ACHN (cell line): Measurements from ENCODE around the gene IGFBPL1.
A peak's percentile ranks its signal among the peaks of the same experiment; 100 is the strongest.
"Not testable (repeated sequence)": the region's sequence is repeated elsewhere in the genome, so short reads cannot be mapped to it uniquely, and the experiment has no call there.

ENCODE experiments used
- DNase-seq: peaks from one replicate; pipeline ENCODE4 v3.0.0-alpha.2; 2015
- in situ Hi-C: cut with HindIII; loops from 2 replicates; pipeline ENCODE4 v1.10.0; 2017; ENCODE audit warnings: low sequenced_read_pairs, low pct_ligation_motif_present, low pct_unique_long_range_greater_than_20kb

The IGFBPL1 gene

GRCh38 chr9:38408719-38409118, 15.5 kb downstream of the IGFBPL1 start:
- in situ Hi-C loops, result no loop called here
- no peak for DNase-seq

- in situ Hi-C loops, result no loop called here
- DNase-seq, result no peak
Measured at GRCh38 chr9:38406476-38407186, 17.6 kb downstream of the IGFBPL1 start.

DNA sequence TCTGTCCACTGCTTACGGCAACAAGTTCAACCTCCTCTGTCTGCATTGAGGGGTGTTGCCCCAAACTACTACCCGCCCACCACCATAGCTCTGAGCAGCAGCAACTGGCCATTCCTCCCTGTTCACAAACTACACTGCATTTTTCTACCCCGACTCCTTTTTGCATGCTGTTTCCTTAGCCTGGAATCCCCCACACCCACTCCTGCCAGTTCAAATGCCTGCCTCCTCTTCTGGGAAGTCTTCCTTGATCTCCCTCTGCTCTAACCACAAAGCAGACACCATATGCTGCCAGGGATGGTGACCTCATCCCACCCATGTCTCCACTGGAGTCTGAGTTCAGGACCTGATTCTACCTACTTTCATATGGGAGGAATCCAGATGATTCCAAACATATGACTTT, 18.5 kb downstream of the IGFBPL1 start:
- in situ Hi-C loops, result no loop called here
- no peak for DNase-seq

DNA sequence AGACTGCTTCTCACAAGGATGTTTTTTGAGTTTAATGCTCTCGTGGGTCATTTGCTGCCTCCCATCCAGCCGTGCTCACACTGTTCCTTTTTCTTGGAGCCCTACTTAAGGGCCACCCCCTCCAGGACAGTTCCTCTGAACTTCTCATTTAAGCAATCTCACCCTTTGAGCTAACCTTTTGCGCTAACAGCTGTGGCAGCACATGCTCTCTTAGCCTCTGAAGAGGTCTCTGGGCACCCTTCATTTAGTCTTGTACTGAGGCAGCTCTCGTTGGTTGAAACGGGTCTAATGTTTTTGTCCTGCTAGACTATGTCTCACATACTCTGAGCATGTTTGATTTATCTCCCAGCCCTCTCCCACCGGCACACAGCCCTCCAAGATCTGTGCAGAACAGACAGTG, 19.9 kb downstream of the IGFBPL1 start:
- in situ Hi-C loops, result no loop called here
- DNase-seq, result no peak

DNA sequence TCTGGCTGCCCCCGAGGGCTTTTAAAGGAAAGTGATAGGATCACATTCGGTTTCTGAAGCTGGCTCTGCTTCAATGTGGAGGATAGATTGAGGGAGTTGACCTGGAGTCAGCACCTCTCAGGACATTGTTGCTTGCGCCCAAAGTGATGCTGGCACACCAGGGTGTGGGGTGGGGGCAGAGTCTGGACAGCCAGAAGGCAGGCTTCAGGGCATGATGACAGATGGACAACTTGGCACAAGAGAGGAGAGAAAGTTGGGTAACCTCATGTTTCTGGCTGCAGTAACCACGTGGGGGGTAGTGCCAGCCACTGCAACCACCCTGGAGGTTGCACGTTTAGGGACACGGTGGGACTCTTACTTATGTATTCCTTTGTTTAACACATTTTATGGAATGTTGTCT, 22.3 kb downstream of the IGFBPL1 start:
- in situ Hi-C loops, result no loop called here
- DNase-seq, result no peak

- DNase-seq, in situ Hi-C loops: not testable (repeated sequence)
Measured at GRCh38 chr9:38399191-38399590, 25.1 kb downstream of the IGFBPL1 start.

- in situ Hi-C loops, result no loop called here
- DNase-seq, result no peak
Measured at GRCh38 chr9:38396371-38396671, 27.9 kb downstream of the IGFBPL1 start.

GRCh38 chr9:38395653-38396370, 28.4 kb downstream of the IGFBPL1 start:
- in situ Hi-C loops, result no loop called here
- no peak for DNase-seq

DNA sequence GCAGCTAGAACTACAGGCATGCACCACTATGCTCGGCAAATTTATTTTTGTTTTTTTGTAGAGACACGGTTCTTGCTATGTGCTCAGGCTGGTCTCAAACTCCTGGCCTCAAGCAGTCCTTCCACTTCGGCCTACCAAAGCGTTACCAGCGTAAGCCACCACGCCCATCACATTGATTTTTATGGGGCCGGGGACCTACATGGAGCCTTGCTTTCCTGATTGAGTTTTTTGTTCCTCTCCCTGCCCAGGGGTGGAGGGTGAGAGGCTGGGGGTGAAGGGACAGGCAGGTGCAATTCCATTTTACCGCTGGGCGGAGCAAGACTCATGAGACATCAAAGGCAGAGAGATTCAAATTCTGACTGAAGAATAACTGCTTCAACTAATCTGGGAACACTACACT, 29.8 kb downstream of the IGFBPL1 start:
- no peak for DNase-seq
- in situ Hi-C loops, result no loop called here

DNA sequence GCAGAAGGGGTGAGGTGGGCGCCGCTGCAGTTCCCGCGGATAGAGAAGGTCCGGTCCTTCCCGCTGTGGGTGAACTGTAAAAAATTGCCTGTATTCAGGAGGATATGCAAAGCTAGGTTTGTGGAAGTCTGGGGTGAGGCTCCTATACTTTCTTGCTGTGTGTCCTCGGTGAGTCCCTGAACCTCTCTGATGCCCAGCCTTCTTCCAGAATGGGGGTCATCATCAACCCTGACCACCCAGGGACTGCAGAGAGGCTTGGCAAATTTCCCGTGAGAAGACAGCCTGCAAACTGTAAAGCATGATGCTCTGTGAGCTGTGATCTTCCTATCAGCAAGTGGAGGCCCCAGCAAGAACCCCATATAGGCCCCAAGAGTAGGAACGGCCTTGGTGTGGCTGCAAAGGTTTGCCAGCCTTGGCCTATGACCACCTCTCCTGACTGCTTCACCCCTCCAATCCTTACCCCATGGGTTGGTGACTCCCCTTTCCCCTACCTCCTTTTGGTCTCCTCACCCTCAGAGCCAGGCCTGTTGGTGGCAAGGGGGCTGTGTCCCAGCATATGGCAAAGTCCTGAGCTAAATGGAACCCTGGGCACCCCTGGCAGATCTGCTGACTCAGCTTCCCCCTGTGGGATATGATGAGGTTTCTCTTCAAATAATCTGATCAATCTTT, 31.0 kb downstream of the IGFBPL1 start:
- in situ Hi-C loops, result no loop called here
- DNase-seq, result peak; percentile 1

- DNase-seq, result peak; percentile 83
- in situ Hi-C loops, result no loop called here
Measured at GRCh38 chr9:38392235-38393127, 31.8 kb downstream of the IGFBPL1 start, which contains the start of gene ALDH1B1. Gene ALDH1B1 (plus strand): TSS chr9:38392702. CDS start chr9:38395749, 3,047 bp downstream.

DNA sequence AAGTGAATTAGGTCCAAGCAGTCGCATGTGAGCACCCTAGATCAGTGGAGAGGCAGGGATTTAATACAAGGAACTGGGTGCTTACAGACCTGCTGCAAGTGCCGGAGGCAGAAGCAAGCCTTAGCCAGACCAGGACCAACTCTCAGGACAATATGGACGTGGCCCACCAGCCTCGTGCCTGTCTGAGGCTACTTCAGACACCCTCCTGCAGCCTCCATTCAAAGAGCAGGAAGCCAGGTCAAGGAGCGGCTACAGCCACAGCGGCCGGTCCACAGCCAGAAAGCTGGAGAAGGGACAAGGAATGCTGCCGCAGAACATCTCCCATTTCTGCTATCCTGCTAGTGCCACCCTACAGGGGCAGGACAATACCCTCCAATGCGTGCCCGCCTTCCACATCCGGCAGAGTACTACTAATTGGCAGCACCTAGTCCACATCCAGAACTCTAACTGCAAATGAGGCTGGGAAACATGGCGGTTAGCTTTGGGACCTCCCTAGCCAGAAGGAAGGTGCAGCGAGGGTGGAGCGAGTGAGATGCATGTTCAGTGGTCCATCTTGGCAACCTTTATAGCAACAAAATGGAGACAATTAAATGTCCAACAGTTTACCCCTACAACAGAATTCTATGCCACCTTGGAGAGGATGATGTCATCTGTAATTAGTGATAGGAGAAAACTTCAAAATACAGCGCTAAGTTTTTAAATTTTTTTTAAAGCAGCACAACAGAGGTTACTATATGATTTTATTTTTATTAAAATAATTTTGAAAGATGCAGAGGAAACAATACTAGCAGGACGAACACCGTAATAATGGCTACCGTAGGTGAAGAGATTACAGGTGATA, 32.8 kb downstream of the IGFBPL1 start:
- in situ Hi-C loops, result no loop called here
- no peak for DNase-seq

- in situ Hi-C loops, result no loop called here
- no peak for DNase-seq
Measured at GRCh38 chr9:38390851-38391250, 33.4 kb downstream of the IGFBPL1 start.

DNA sequence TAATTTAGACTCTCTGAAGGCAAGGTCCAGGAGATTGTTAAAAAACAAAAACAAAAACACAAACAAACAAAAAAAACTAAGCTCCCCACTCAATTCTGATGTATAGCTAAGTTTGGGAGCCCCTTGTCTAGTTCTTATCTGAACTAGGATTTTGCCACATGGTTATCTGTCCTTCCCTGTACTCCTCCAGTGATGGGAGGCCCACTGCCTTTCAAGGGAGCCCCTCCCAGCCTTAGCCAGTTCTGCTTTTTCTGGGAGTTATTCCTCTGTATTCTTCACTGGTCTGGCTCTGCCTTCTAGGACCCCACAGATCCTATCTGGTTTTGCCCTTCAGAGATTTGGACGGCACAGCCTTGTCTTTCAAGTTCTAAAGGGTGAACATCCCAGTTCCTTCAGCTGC, 33.8 kb downstream of the IGFBPL1 start:
- no peak for DNase-seq
- in situ Hi-C loops, result no loop called here

DNA sequence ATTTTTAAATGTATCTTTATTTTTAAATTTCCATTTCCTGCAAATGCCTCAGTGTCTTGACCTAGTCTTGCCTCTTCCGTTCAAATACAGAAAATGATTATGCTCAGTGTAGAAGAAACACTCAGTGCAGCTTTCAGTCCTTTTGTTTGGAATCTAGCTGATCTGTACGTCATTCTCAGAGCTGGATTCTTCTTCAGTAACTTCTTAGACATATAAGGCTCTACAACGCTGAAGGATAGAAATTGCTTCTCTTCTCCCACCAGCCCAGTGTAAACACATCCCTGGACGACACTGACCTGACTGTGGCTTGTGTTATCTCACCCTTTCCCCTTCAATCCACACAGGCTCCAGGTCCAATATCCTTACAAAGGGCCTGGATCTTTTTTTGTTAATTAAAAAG, 34.9 kb downstream of the IGFBPL1 start:
- DNase-seq, result no peak
- in situ Hi-C loops, result no loop called here

- in situ Hi-C loops, result no loop called here
- DNase-seq, result no peak
Measured at GRCh38 chr9:38388283-38389223, 35.7 kb downstream of the IGFBPL1 start.

GRCh38 chr9:38387751-38388150, 36.5 kb downstream of the IGFBPL1 start:
- no peak for DNase-seq
- in situ Hi-C loops, result no loop called here
